ENCODE measurements around the gene C1R.

- TF ChIP-seq CTCF (IDR thresholded peaks at IDR 0.05 in 4 of 5, conservative IDR thresholded peaks at IDR 0.05 in 1 of 5) (no peak), POLR2A (IDR thresholded peaks at IDR 0.05) (no peak)
Measured at GRCh38 chr12:7127916-7128626, 35.8 kb upstream of the C1R start.

All from gastrocnemius medialis (tissue), 4 donors.